GM12878 (cell line): ENCODE measurements around the gene SEMA6C. TPM values are rescaled to one million over a fixed set of nuclear protein-coding genes. Genes with fewer than 3 reads are reported as not detected.

Source experiments
- ATAC-seq: fragments of 200-7000 bp; cut with Tn5 transposase; 3 replicates; pipeline ENCODE4 v1.9.1; 2020; ENCODE audit warnings: mild to moderate bottlenecking, moderate library complexity
- BruUV-seq: library from RNA; stranded (reverse); fragments of 400-500 nt; replicated peaks from 2 replicates; lab custom pipeline; 2021; lab: Mats Ljungman, UMichigan
- CTCF ChIA-PET: fragments of 300-600 bp; sonication (Branson Sonifier 250); formaldehyde crosslinking; extraction: SDS; loops from one replicate; lab custom pipeline; 2021; ENCODE audit warnings: inconsistent platforms; lab: Yijun Ruan, JAX
- POLR2A ChIA-PET: fragments of 350-600 bp; formaldehyde crosslinking; extraction: SDS; loops from one replicate; lab custom pipeline; 2021; ENCODE audit warnings: inconsistent platforms; lab: Charles Lee
- RAD21 ChIA-PET: fragments of 300-600 bp; sonication (Branson Sonifier 250); formaldehyde crosslinking; loops from one replicate; lab custom pipeline; 2023; ENCODE audit warnings: antibody characterized with exemption; ENCODE audit not compliant: unreplicated experiment; lab: Charles Lee
- SMC1A ChIA-PET: fragments of 300-600 bp; sonication (Branson Sonifier 250); formaldehyde crosslinking; loops from one replicate; lab custom pipeline; 2023; ENCODE audit not compliant: unreplicated experiment, uncharacterized antibody; lab: Charles Lee
- DNase-seq: peaks from one replicate; pipeline ENCODE4 v3.0.0-alpha.2; 2011; ENCODE audit warnings: low read depth, low spot score
- FAIRE-seq: peaks from 3 replicates; lab custom pipeline; 2011; peaks lifted over from hg19 to GRCh38; lab: Jason Lieb, UNC
- H2AFZ ChIP-seq: 2 replicates; pipeline ENCODE4 v1.6.0; 2011; ENCODE audit warnings: low read depth, low read length, control low read depth; ENCODE audit not compliant: control insufficient read depth
- H3K27ac ChIP-seq: 2 replicates; pipeline ENCODE4 v1.5.1; 2011; ENCODE audit warnings: control low read depth; ENCODE audit not compliant: control insufficient read depth, insufficient read depth
- H3K27me3 ChIP-seq, 2 experiments: replicated peaks in 1 of 2; 2 replicates each; pipeline versions ENCODE4 v1.6.0 to v1.6.1; 2011; ENCODE audit warnings: low read length in 1 of 2; ENCODE audit not compliant: control insufficient read depth in 2 of 2, insufficient read depth in 2 of 2
- H3K36me3 ChIP-seq, 2 experiments: 2 replicates each; pipeline ENCODE4 v1.5.1; 2011; ENCODE audit warnings: low read length in 1 of 2; ENCODE audit not compliant: control insufficient read depth in 2 of 2, insufficient read depth in 2 of 2
- H3K4me1 ChIP-seq: 2 replicates; pipeline ENCODE4 v1.6.1; 2011; ENCODE audit warnings: mild to moderate bottlenecking, low read length, moderate library complexity, mixed read lengths; ENCODE audit not compliant: control insufficient read depth, insufficient read depth
- H3K4me2 ChIP-seq: 2 replicates; pipeline ENCODE4 v1.6.0; 2011; ENCODE audit warnings: control low read depth; ENCODE audit not compliant: control insufficient read depth, insufficient read depth
- H3K4me3 ChIP-seq: fragments of 200-600 bp; sonication (generic); 2 replicates; pipeline ENCODE4 v1.5.1; 2016
- H3K79me2 ChIP-seq: 2 replicates; pipeline ENCODE4 v1.6.0; 2011; ENCODE audit warnings: low read length; ENCODE audit not compliant: control insufficient read depth, insufficient read depth
- H3K9ac ChIP-seq: 2 replicates; pipeline ENCODE4 v1.8.0; 2011; ENCODE audit warnings: low read length, control low read depth, mixed read lengths; ENCODE audit not compliant: control insufficient read depth, insufficient read depth
- H3K9me3 ChIP-seq: replicated peaks from 3 replicates; pipeline ENCODE4 v1.5.1; 2011; ENCODE audit warnings: mild to moderate bottlenecking, low read length; ENCODE audit not compliant: control insufficient read depth, insufficient read depth
- H4K20me1 ChIP-seq: 2 replicates; pipeline ENCODE4 v1.6.0; 2011; ENCODE audit not compliant: control insufficient read depth, insufficient read depth
- CHD1 ChIP-seq: IDR thresholded peaks from 2 replicates; pipeline ENCODE4 v1.6.1; 2012; ENCODE audit warnings: low read depth, low read length, improper control_type of control experiment
- CHD2 ChIP-seq: IDR thresholded peaks from 2 replicates; pipeline ENCODE4 v1.6.1; 2011; ENCODE audit warnings: low read depth, low read length, improper control_type of control experiment, borderline replicate concordance
- E2F8 ChIP-seq: fragments of 450-650 bp; IDR thresholded peaks from 2 replicates; pipeline ENCODE4 v1.6.1; 2018; ENCODE audit warnings: mild to moderate bottlenecking, low read depth, moderate library complexity; ENCODE audit not compliant: partially characterized antibody
- ETV6 ChIP-seq, 2 experiments: fragments of 450-650 bp in 1 of 2; IDR thresholded peaks in 1 of 2; conservative IDR thresholded peaks in 1 of 2; 2 replicates each; pipeline ENCODE4 v1.6.1; 2014; ENCODE audit warnings: antibody characterized with exemption in 1 of 2, borderline replicate concordance in 1 of 2, low read depth in 1 of 2, mild to moderate bottlenecking in 1 of 2, moderate library complexity in 1 of 2
- IKZF1 ChIP-seq: fragments of 450-650 bp; conservative IDR thresholded peaks from 2 replicates; pipeline ENCODE4 v1.6.1; 2017; ENCODE audit warnings: antibody characterized with exemption, mild to moderate bottlenecking
- IRF5 ChIP-seq: fragments of 450-650 bp; IDR thresholded peaks from 2 replicates; pipeline ENCODE4 v1.6.1; 2017; ENCODE audit warnings: borderline replicate concordance
- MEF2B ChIP-seq: fragments of 450-650 bp; IDR thresholded peaks from 2 replicates; pipeline ENCODE4 v1.6.1; 2018; ENCODE audit warnings: mild to moderate bottlenecking, moderate library complexity; ENCODE audit not compliant: partially characterized antibody, poor library complexity, severe bottlenecking
- MTA2 ChIP-seq: fragments of 450-650 bp; IDR thresholded peaks from 2 replicates; pipeline ENCODE4 v1.6.1; 2016; ENCODE audit warnings: low read depth, mild to moderate bottlenecking, moderate library complexity
- MYB ChIP-seq: fragments of 150-350 bp; IDR thresholded peaks from 2 replicates; pipeline ENCODE4 v1.6.1; 2014; ENCODE audit warnings: mild to moderate bottlenecking, low read depth, low read length, borderline replicate concordance
- PAX8 ChIP-seq: fragments of 450-650 bp; IDR thresholded peaks from 2 replicates; pipeline ENCODE4 v1.6.1; 2017; ENCODE audit warnings: mild to moderate bottlenecking, moderate library complexity
- RAD51 ChIP-seq: fragments of 450-650 bp; IDR thresholded peaks from 2 replicates; pipeline ENCODE4 v1.6.1; 2016; ENCODE audit warnings: moderate library complexity, mild to moderate bottlenecking, inconsistent platforms
- SP1 ChIP-seq: IDR thresholded peaks from one replicate; pipeline ENCODE4 v1.6.1; 2011; ENCODE audit warnings: low read depth, low read length
- SUPT20H ChIP-seq: IDR thresholded peaks from 2 replicates; pipeline ENCODE4 v1.6.1; 2011; ENCODE audit warnings: low read depth, mild to moderate bottlenecking, low read length, moderate library complexity, borderline replicate concordance; ENCODE audit not compliant: control insufficient read depth
- ZNF217 ChIP-seq: fragments of 450-650 bp; IDR thresholded peaks from 2 replicates; pipeline ENCODE4 v1.6.1; 2017; ENCODE audit warnings: antibody characterized with exemption, mild to moderate bottlenecking
- WGBS: methylation state at CpG from one replicate; pipeline ENCODE4 v1.1.6; 2016; ENCODE audit warnings: low lambda C conversion rate; ENCODE audit not compliant: insufficient replicate concordance, insufficient coverage; ENCODE audit errors: missing lambda C conversion rate; 5-methylcytosine and 5-hydroxymethylcytosine counted together
- in situ Hi-C: fragments of 300-500 bp; cut with MboI; formaldehyde crosslinking; loops from 9 replicates; pipeline ENCODE4 v1.14.3; 2018; ENCODE audit warnings: mixed read lengths
- intact Hi-C: fragments of 100-400 bp; cut with micrococcal nuclease; formaldehyde crosslinking; loops from one replicate; pipeline ENCODE4 v1.14.2; 2022; ENCODE audit not compliant: unreplicated experiment
- polyA plus RNA-seq, 11 experiments: library from polyadenylated mRNA; depleted of rRNA in 4 of 11; unstranded in 6 of 11; stranded (reverse) in 5 of 11; fragments of >200 nt; fragmentation: Nextera tagmentation in 4 of 11; fragmentation: Illumina TruSeq in 1 of 11; extraction: Ambion mirVana in 4 of 11; extraction: Trizol in 1 of 11; gene quantifications; 1 replicate in 1 of 11; 2 replicates in 10 of 11; pipeline versions ENCODE4 v1.2.1 to v1.2.3, GENCODE V29; 2011 to 2016; ENCODE audit warnings: inconsistent platforms in 2 of 11, missing spikeins in 2 of 11, low read depth in 1 of 11
- total RNA-seq, 4 experiments: library from RNA; depleted of rRNA in 3 of 4; stranded (reverse); fragments of >200 nt in 3 of 4; fragmentation: Illumina TruSeq in 1 of 4; extraction: Trizol in 1 of 4; gene quantifications; 2 replicates each; pipeline versions ENCODE4 v1.2.1 to v1.2.3, GENCODE V29; 2013 to 2021

The SEMA6C gene
- total and polyA plus RNA-seq, 10 of the 15 experiments (the other 5 are each of a cell fraction or from before 2014, with no cell fraction given) = 0.13 to 2.2 (median 0.29) TPM; not detected in 1

GRCh38 chr1:151134991-151135390, 11.4 kb downstream of the SEMA6C start:
- DNase-seq (no peak), FAIRE-seq (no peak), ATAC-seq (no peak)
- TF ChIP-seq MEF2B (no peak), IKZF1 (no peak), MTA2 (no peak), SP1 (no peak), ZNF217 (no peak), CHD1 (no peak), ETV6 (conservative IDR thresholded peaks at IDR 0.05 in 1 of 2, IDR thresholded peaks at IDR 0.05 in 1 of 2; ENCODE audit: borderline replicate concordance in 1 of 2, low read depth in 1 of 2) (no peak)
- no peaks in the 10 kb centered on the region for H3K9me3 ChIP-seq
- H3K9ac ChIP-seq = no peak overlapping the region
- H3K27me3 ChIP-seq = no peaks in the 10 kb centered on the region
- ChIA-PET SMC1A (interaction anchor here (0.7 to 1.1 kb wide), 2 partner anchors 9 to 20 kb away, joined by 3 read pairs; no protein-coding TSS in a partner anchor), CTCF (interaction anchor here (1.5 to 2.6 kb wide), 3 partner anchors 20 to 35 kb away, joined by 4 to 15 read pairs (median 7); no protein-coding TSS in a partner anchor), RAD21 (interaction anchor here (1.1 kb wide), 1 partner anchor 32 kb away, joined by 3 read pairs; no protein-coding TSS in a partner anchor), POLR2A (no interaction called here)
- no peaks in the 10 kb centered on the region for H3K79me2 ChIP-seq
- no peak overlapping the region for H3K4me3 ChIP-seq
- no peaks in the 10 kb centered on the region for H4K20me1 ChIP-seq
- 75% methylated on average over 7 of the region's 7 CpGs for WGBS
- H3K4me2 ChIP-seq = no peak overlapping the region
- H3K27ac ChIP-seq = no peak overlapping the region
- no TSS peak for BruUV-seq
- intact Hi-C loops = no loop called here
- no peaks in the 10 kb centered on the region for H3K36me3 ChIP-seq
- no peak overlapping the region for H2AFZ ChIP-seq
- in situ Hi-C loops = no loop called here
- peaks cover 8% of the 10 kb centered on the region; the same call in 1 of the 2 replicates for H3K4me1 ChIP-seq

- no peaks in the 10 kb centered on the region for H3K9me3 ChIP-seq
- H4K20me1 ChIP-seq = no peaks in the 10 kb centered on the region
- H3K4me3 ChIP-seq = no peak overlapping the region
- DNase-seq (no peak), ATAC-seq (no peak), FAIRE-seq (no peak)
- no peak overlapping the region for H3K27ac ChIP-seq
- ChIA-PET SMC1A (interaction anchor here (0.7 to 1.1 kb wide), 2 partner anchors 8 to 21 kb away, joined by 3 read pairs; no protein-coding TSS in a partner anchor), RAD21 (interaction anchor here (1.3 kb wide), 1 partner anchor 34 kb away, joined by 3 read pairs; no protein-coding TSS in a partner anchor), CTCF (interaction anchor here (0.9 to 2.6 kb wide), 4 partner anchors 20 to 35 kb away, joined by 3 to 15 read pairs (median 6); no protein-coding TSS in a partner anchor), POLR2A (no interaction called here)
- intact Hi-C loops (no loop called here), in situ Hi-C loops (no loop called here)
- H3K4me2 ChIP-seq = no peak overlapping the region
- H3K4me1 ChIP-seq = peaks cover 8% of the 10 kb centered on the region; the same call in 1 of the 2 replicates
- no peak overlapping the region for H2AFZ ChIP-seq
- BruUV-seq = no TSS peak
- no peaks in the 10 kb centered on the region for H3K27me3 ChIP-seq
- H3K36me3 ChIP-seq = no peaks in the 10 kb centered on the region
- 76% methylated on average over 3 of the region's 3 CpGs for WGBS
- H3K9ac ChIP-seq = no peak overlapping the region
- no peaks in the 10 kb centered on the region for H3K79me2 ChIP-seq
- TF ChIP-seq CHD2 (no peak), MYB (no peak), ZNF217 (no peak), E2F8 (no peak), RAD51 (no peak), PAX8 (no peak), IRF5 (no peak), SUPT20H (no peak)
Measured at GRCh38 chr1:151134396-151134795, 12.0 kb downstream of the SEMA6C start.
